ENCODE data around the gene SNRNP27. TPM values are rescaled to one million over a fixed set of nuclear protein-coding genes. Genes with fewer than 3 reads are reported as not detected.

SNRNP27 gene
- total and polyA plus RNA-seq, 2 of the 8 experiments (the other 6 are each of a cell fraction or from before 2014, with no cell fraction given): 11.1 to 40.5 TPM

GRCh38 chr2:69943843-69944525 is 50.2 kb downstream of the SNRNP27 start:
- no peak overlapping the region for H3K4me3 ChIP-seq (ENCODE audit: extremely low read depth in 1 of 4, insufficient read depth in 2 of 4, low read depth in 3 of 4, low read length in 4 of 4)
- peaks cover 0 to 3% (median 0%) of the 10 kb centered on the region in 4 experiments; a peak in 1 of 7 replicates for H3K4me1 ChIP-seq (replicated peaks in 1 of 4; ENCODE audit: control insufficient read depth in 3 of 4, insufficient read depth in 4 of 4, low read length in 3 of 4)
- no peak overlapping the region for H4K91ac ChIP-seq (replicated peaks; ENCODE audit: insufficient read length, low read length)
- H3K4me2 ChIP-seq (ENCODE audit: insufficient read depth in 1 of 2, low read depth in 2 of 2, low read length in 2 of 2): no peak overlapping the region
- no peak overlapping the region for H3K9ac ChIP-seq (replicated peaks in 1 of 4; ENCODE audit: extremely low read depth in 1 of 4, low read depth in 3 of 4, low read length in 3 of 4)
- no peak overlapping the region for H2BK20ac ChIP-seq (ENCODE audit: low read length)
- H2BK12ac ChIP-seq (ENCODE audit: low read depth, low read length): no peak overlapping the region
- H3K79me1 ChIP-seq (ENCODE audit: low read depth, low read length): no peaks in the 10 kb centered on the region
- TF ChIP-seq EGR1 (IDR thresholded peaks at IDR 0.05; ENCODE audit: borderline replicate concordance, low read depth, low read length): no peak
- TF ChIP-seq KDM5A (IDR thresholded peaks at IDR 0.05; ENCODE audit: low read length): no peak
- no peak overlapping the region for H2BK15ac ChIP-seq (ENCODE audit: low read length)
- H3K27me3 ChIP-seq (replicated peaks in 1 of 4; ENCODE audit: control insufficient read depth in 3 of 4, extremely low read depth in 1 of 4, insufficient read depth in 3 of 4, low read length in 3 of 4): no peaks in the 10 kb centered on the region; a peak in 1 of 7 replicates
- no peak overlapping the region for H2AFZ ChIP-seq (ENCODE audit: low read length)
- H3K27ac ChIP-seq (ENCODE audit: low read depth, low read length): no peak overlapping the region
- no peak overlapping the region for H3K56ac ChIP-seq (replicated peaks; ENCODE audit: insufficient read length, low read depth, low read length)
- H4K20me1 ChIP-seq (replicated peaks in 1 of 2; ENCODE audit: control insufficient read depth in 1 of 2, insufficient read depth in 2 of 2, low read length in 2 of 2): no peaks in the 10 kb centered on the region
- no peaks in the 10 kb centered on the region for H3K79me2 ChIP-seq (ENCODE audit: control insufficient read depth in 1 of 2, insufficient read depth in 2 of 2, low read length in 2 of 2)
- no peak overlapping the region for H4K8ac ChIP-seq (ENCODE audit: extremely low read depth, insufficient read depth, low read length)
- DNase-seq (ENCODE audit: low read depth in 1 of 2, low spot score in 2 of 2): no peak
- no peak overlapping the region for H4K5ac ChIP-seq (ENCODE audit: insufficient read length, low read depth, low read length)
- no peaks in the 10 kb centered on the region for H3K9me3 ChIP-seq (ENCODE audit: insufficient read depth in 2 of 2, low read depth in 1 of 2, low read length in 1 of 2)
- POLR2A ChIA-PET (ENCODE audit: partially characterized antibody): no interaction called here
- no peaks in the 10 kb centered on the region for H3K36me3 ChIP-seq (ENCODE audit: control insufficient read depth in 2 of 4, insufficient read depth in 4 of 4, low read length in 3 of 4)
- H2AK5ac ChIP-seq (ENCODE audit: low read depth, low read length): no peak overlapping the region
- H2BK5ac ChIP-seq (ENCODE audit: low read depth, low read length): no peak overlapping the region
- H3K23ac ChIP-seq (ENCODE audit: insufficient read length): no peak overlapping the region
- H3K4ac ChIP-seq (replicated peaks; ENCODE audit: insufficient read length, low read depth, low read length): no peak overlapping the region
- H3K18ac ChIP-seq (ENCODE audit: extremely low read depth, low read length): no peak overlapping the region
- H3K14ac ChIP-seq (ENCODE audit: insufficient read length): no peak overlapping the region
- CTCF ChIA-PET (ENCODE audit: partially characterized antibody): interaction anchor here (1.1 to 2.7 kb wide), 5 partner anchors 7 to 127 kb away, joined by 3 to 10 read pairs (median 4); no protein-coding TSS in a partner anchor
- 91% methylated on average over 9 of the region's 9 CpGs; no CpG with 5 or more reads in 1 of the 2 experiments for WGBS, 2 experiments (ENCODE audit: extremely low coverage in 1 of 2, insufficient coverage in 1 of 2, insufficient read length in 1 of 2, insufficient replicate concordance in 2 of 2, low coverage in 1 of 2, low lambda C conversion rate in 2 of 2, missing lambda C conversion rate in 1 of 2)
- no peak overlapping the region for H2BK120ac ChIP-seq (replicated peaks; ENCODE audit: low read depth, low read length)
- FAIRE-seq: no peak
- H3K23me2 ChIP-seq (ENCODE audit: low read depth, low read length): no peaks in the 10 kb centered on the region

All from H1 (cell line).